LNCAP (cell line): ENCODE data around the gene ZMYND15.

ENCODE experiments used
- TF ChIP-seq, protein P1 (sequence below): fragments of 450-650 bp; IDR thresholded peaks from 2 replicates; pipeline ENCODE4 v1.5.1; 2017; ENCODE audit warnings: mild to moderate bottlenecking

Gene ZMYND15

DNA sequence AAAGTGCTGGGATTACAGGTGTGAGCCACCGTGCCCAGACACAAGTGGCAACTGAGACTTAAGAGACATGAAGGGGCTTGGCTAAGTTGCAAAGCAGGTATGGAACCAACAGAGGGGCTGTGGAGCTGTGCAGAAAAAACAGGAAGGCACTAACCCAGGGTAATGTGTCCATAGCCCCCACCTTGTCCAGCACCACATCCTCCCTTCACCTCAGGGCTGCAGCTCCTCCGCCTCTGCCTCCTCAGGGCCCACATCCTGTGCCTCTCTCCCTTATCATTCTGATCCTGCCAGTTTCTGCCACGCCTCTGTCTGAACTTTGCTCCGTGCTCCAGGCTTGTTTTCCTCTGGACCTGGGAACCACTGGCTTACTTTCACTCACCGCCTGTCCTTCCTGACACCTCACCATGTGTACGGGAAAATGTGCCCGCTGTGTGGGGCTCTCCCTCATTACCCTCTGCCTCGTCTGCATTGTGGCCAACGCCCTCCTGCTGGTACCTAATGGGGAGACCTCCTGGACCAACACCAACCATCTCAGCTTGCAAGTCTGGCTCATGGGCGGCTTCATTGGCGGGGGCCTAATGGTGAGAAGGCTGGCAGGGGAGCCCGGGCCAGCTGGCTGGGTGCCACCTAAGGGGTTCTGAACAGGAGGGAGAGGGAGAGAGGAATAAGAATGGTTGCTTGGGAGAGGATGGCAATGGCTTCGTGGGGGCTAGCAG lies 32.0 kb downstream of the ZMYND15 start, which contains the start of gene TM4SF5:
Gene TM4SF5, plus strand, starts transcription at position 368 of the 716 bp plus-strand sequence. Its CDS starts 37 bp downstream, at position 405.
- TF ChIP-seq, protein P1, sequence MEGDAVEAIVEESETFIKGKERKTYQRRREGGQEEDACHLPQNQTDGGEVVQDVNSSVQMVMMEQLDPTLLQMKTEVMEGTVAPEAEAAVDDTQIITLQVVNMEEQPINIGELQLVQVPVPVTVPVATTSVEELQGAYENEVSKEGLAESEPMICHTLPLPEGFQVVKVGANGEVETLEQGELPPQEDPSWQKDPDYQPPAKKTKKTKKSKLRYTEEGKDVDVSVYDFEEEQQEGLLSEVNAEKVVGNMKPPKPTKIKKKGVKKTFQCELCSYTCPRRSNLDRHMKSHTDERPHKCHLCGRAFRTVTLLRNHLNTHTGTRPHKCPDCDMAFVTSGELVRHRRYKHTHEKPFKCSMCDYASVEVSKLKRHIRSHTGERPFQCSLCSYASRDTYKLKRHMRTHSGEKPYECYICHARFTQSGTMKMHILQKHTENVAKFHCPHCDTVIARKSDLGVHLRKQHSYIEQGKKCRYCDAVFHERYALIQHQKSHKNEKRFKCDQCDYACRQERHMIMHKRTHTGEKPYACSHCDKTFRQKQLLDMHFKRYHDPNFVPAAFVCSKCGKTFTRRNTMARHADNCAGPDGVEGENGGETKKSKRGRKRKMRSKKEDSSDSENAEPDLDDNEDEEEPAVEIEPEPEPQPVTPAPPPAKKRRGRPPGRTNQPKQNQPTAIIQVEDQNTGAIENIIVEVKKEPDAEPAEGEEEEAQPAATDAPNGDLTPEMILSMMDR, result no peak

GRCh38 chr17:4772235-4772613 lies 32.6 kb downstream of the ZMYND15 start:
- TF ChIP-seq, protein P1, result no peak

DNA sequence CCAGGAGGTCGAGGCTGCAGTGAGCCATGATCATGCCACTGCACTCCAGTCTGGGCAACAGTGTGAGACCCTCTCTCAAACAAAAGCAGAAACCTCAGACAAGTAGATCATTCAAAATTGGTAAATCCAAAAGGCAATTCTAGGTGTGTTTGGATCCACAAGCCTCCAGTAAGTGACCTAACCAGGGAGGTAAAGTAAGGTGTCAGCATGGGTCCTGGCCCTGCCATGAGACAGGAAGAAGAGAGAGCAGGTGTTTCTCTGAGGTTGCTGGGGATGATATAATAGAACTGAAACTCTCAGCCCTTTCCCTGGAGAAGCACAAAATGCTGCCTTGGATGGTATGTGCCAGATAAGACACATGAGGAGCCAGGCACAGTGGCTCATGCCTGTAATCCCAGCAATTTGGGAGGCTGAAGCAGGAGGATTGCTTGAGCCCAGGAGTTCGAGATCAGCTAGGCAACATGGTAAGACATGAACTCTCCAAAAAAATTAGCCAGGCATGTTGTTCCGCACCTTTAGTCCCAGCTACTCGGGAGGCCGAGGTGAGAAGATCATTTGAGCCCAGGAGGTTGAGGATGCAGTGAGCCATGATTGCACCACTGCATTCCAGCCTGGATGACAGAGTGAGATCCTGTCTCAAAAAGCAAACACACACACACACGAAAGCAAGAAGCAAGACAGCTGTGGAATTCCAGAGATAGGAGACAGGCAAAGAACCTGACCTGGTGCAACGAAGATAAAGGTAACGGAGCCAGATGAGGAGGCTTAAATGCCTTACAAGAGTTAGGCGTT lies 38.5 kb downstream of the ZMYND15 start:
- TF ChIP-seq, protein P1, result no peak

DNA sequence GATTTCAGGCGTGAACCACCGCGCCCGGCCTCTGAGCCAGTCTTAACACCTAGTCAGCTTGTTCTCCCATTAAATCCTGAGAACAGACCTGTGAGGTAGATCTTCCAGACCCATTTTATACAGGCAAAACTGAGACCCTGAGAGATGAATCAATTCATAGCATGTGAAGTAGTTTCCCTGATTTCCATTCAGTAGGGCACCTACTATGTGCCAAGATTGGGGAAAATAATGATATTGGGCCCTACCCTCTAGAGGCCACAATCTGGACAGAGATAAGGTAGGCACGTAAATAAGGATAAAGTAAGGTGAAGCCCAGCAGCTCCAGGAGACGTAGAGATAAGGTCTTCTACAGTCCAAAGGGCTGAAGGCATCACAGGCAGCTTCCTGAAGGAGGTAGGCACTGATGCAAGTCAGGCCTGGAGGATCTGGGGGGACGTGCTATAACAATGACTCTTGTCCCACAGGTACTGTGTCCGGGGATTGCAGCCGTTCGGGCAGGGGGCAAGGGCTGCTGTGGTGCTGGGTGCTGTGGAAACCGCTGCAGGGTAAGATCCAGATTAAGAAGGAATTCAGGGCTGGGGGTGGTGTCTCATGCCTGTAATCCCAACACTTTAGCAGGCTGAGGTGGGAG lies 40.8 kb downstream of the ZMYND15 start:
- TF ChIP-seq, protein P1, result no peak

DNA sequence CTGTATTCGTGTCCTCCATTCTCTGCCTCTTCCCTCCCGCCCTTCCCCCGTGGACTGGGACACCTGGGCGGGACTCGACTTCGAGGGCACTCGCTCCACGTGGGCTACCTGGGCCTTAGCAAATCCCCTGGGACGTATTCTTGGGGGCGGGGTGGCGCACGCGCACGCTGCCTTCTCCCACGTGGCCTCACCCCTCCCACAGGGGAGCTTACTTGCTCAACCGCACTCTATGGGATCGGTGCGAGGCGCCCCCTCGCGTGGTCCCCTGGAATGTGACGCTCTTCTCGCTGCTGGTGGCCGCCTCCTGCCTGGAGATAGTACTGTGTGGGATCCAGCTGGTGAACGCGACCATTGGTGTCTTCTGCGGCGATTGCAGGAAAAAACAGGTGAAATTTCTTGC lies 43.0 kb downstream of the ZMYND15 start:
- TF ChIP-seq, protein P1, result no peak

- TF ChIP-seq, protein P1, result no peak
Measured at GRCh38 chr17:4785311-4786105, 45.9 kb downstream of the ZMYND15 start.

GRCh38 chr17:4786106-4786511 lies 46.5 kb downstream of the ZMYND15 start, which contains the start of gene VMO1:
Gene VMO1, minus strand, starts transcription at chr17:4786364. Its CDS starts 12 bp downstream, at chr17:4786352.
- TF ChIP-seq, protein P1, result no peak
